Measurements from ENCODE around the gene IFITM5.

DNA sequence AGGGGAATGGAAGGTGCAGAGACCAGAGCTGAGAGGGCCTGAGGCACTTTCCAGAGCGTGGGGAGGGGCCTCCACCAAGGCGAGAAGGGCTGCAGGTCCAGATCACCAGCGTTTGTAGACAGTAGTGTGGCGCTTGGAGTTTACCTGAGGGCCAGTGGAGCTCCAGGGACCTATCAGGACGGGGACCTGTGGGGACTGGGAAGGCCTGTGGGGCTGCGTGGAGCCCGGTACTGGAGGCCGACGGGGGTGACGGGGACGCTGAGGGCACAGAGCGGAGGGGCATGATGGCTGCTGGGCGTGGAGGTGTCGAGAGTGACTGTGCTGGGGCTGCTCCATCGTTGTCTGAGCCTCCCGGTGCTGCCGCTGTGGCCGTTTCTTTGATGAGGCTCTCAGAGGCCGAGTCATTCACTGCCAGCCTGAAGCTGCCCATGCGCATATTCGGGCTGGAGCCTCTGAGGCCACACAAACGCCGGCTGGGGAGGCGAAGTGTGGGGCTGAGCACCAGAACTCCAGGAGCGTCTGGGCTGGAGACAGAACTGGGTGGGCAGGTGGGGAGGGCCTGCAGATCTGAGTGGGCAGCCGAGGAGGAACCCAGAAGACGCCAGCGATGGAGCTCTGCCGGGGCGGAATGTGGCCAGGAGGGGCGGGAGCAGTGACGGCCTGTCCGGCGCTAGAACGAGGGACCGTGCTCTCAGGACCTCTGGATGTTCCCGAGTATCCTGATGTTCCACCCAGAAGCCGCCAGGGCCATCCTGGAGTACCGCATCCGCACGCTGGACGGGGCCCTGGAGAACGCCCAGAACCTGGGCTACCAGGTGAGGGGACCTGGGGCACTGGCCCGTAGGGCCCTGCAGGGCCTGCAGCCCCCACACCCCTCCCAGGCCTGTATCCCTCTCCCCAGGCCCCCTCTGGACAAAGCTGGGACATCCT is 7.8 kb downstream of the IFITM5 start:
- TF ChIP-seq POLR2AphosphoS5 (IDR thresholded peaks at IDR 0.05) (no peak), POLR2A (IDR thresholded peaks at IDR 0.05) (no peak)
- TF ChIP-seq, protein P1, sequence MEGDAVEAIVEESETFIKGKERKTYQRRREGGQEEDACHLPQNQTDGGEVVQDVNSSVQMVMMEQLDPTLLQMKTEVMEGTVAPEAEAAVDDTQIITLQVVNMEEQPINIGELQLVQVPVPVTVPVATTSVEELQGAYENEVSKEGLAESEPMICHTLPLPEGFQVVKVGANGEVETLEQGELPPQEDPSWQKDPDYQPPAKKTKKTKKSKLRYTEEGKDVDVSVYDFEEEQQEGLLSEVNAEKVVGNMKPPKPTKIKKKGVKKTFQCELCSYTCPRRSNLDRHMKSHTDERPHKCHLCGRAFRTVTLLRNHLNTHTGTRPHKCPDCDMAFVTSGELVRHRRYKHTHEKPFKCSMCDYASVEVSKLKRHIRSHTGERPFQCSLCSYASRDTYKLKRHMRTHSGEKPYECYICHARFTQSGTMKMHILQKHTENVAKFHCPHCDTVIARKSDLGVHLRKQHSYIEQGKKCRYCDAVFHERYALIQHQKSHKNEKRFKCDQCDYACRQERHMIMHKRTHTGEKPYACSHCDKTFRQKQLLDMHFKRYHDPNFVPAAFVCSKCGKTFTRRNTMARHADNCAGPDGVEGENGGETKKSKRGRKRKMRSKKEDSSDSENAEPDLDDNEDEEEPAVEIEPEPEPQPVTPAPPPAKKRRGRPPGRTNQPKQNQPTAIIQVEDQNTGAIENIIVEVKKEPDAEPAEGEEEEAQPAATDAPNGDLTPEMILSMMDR (IDR thresholded peaks at IDR 0.05), result no peak

Measured in breast epithelium (tissue), 3 donors.